GM19351 (cell line): ENCODE data around the gene PDLIM1.
"Not testable (repeated sequence)": the region's sequence is repeated elsewhere in the genome, so short reads cannot be mapped to it uniquely, and the experiment has no call there.

ENCODE experiments used
- ATAC-seq: cut with Tn5 transposase; IDR thresholded peaks from one replicate; pipeline ENCODE4 v1.9.1; 2021; ENCODE audit warnings: mild to moderate bottlenecking, moderate library complexity; ENCODE audit not compliant: unreplicated experiment

PDLIM1 gene

GRCh38 chr10:95243318-95243617 is 47.5 kb downstream of the PDLIM1 start:
- no peak for ATAC-seq

- no peak for ATAC-seq
Measured at GRCh38 chr10:95242581-95243317, 48.1 kb downstream of the PDLIM1 start.

GRCh38 chr10:95241533-95241932 is 49.3 kb downstream of the PDLIM1 start:
- ATAC-seq: no peak

GRCh38 chr10:95240811-95241210 is 50.0 kb downstream of the PDLIM1 start:
- no peak for ATAC-seq

- not testable (repeated sequence) for ATAC-seq
Measured at GRCh38 chr10:95240096-95240495, 50.7 kb downstream of the PDLIM1 start.

- ATAC-seq: no peak
Measured at GRCh38 chr10:95237376-95238170, 53.2 kb downstream of the PDLIM1 start.

- peak; percentile 93 for ATAC-seq
Measured at GRCh38 chr10:95236068-95236903, 54.5 kb downstream of the PDLIM1 start.

GRCh38 chr10:95235676-95236067 is 55.1 kb downstream of the PDLIM1 start:
- no peak for ATAC-seq

- ATAC-seq: no peak
Measured at GRCh38 chr10:95234951-95235350, 55.9 kb downstream of the PDLIM1 start.

GRCh38 chr10:95233377-95234034 is 57.3 kb downstream of the PDLIM1 start:
- no peak for ATAC-seq

GRCh38 chr10:95230677-95231586 is 59.9 kb downstream of the PDLIM1 start:
- ATAC-seq: peak; percentile 47

- ATAC-seq: no peak
Measured at GRCh38 chr10:95229724-95230627, 60.8 kb downstream of the PDLIM1 start.

- not testable (repeated sequence) for ATAC-seq
Measured at GRCh38 chr10:95228934-95229723, 61.7 kb downstream of the PDLIM1 start.

- ATAC-seq: no peak
Measured at GRCh38 chr10:95225136-95225535, 65.7 kb downstream of the PDLIM1 start.

GRCh38 chr10:95221124-95221523 is 69.7 kb downstream of the PDLIM1 start:
- no peak for ATAC-seq

- ATAC-seq: no peak
Measured at GRCh38 chr10:95220539-95220938, 70.3 kb downstream of the PDLIM1 start.

- no peak for ATAC-seq
Measured at GRCh38 chr10:95217476-95217875, 73.3 kb downstream of the PDLIM1 start.

GRCh38 chr10:95214793-95215192 is 76.0 kb downstream of the PDLIM1 start:
- ATAC-seq: peak; percentile 91
